22Rv1 (cell line): ENCODE data around the gene BBS10.

Source experiments
- ZFX ChIP-seq: fragments of 450-650 bp; IDR thresholded peaks from 2 replicates; pipeline ENCODE4 v1.6.1; 2017; ENCODE audit warnings: antibody characterized with exemption, borderline replicate concordance
- TF ChIP-seq, protein P1 (sequence below): fragments of 450-650 bp; IDR thresholded peaks from 2 replicates; pipeline ENCODE4 v1.5.1; 2017; ENCODE audit warnings: mild to moderate bottlenecking

- TF ChIP-seq, protein P1, sequence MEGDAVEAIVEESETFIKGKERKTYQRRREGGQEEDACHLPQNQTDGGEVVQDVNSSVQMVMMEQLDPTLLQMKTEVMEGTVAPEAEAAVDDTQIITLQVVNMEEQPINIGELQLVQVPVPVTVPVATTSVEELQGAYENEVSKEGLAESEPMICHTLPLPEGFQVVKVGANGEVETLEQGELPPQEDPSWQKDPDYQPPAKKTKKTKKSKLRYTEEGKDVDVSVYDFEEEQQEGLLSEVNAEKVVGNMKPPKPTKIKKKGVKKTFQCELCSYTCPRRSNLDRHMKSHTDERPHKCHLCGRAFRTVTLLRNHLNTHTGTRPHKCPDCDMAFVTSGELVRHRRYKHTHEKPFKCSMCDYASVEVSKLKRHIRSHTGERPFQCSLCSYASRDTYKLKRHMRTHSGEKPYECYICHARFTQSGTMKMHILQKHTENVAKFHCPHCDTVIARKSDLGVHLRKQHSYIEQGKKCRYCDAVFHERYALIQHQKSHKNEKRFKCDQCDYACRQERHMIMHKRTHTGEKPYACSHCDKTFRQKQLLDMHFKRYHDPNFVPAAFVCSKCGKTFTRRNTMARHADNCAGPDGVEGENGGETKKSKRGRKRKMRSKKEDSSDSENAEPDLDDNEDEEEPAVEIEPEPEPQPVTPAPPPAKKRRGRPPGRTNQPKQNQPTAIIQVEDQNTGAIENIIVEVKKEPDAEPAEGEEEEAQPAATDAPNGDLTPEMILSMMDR, result no peak
- no peak for TF ChIP-seq ZFX
These were observed 36.3 kb upstream of the BBS10 start for GRCh38 chr12:76384560-76384959.
